Lower lobe of right lung (tissue), 2 donors: ENCODE measurements around the gene PRDM16. TPM values are rescaled to one million over a fixed set of nuclear protein-coding genes. Genes with fewer than 3 reads are reported as not detected.
A peak's percentile ranks its signal among the peaks of the same experiment; 100 is the strongest.

Experiments
- ATAC-seq, 2 donors: fragments of 200-7000 bp; cut with Tn5 transposase; one replicate each; pipeline ENCODE4 v1.9.1; 2020 to 2022; ENCODE audit warnings: mild to moderate bottlenecking in 2 of 2, moderate library complexity in 2 of 2
- DNase-seq: peaks from one replicate; pipeline ENCODE4 v3.0.0-alpha.2; 2020
- H3K27ac ChIP-seq: fragments of 200-600 bp; one replicate; pipeline ENCODE4 v1.8.0; 2022
- H3K27me3 ChIP-seq: fragments of 200-600 bp; one replicate; pipeline ENCODE4 v1.8.0; 2022; ENCODE audit warnings: low read depth
- H3K36me3 ChIP-seq: fragments of 200-600 bp; one replicate; pipeline ENCODE4 v1.8.0; 2022; ENCODE audit warnings: mild to moderate bottlenecking
- H3K4me1 ChIP-seq: fragments of 200-600 bp; one replicate; pipeline ENCODE4 v1.8.0; 2022
- H3K4me3 ChIP-seq: fragments of 200-600 bp; one replicate; pipeline ENCODE4 v1.8.0; 2022; ENCODE audit warnings: mild to moderate bottlenecking
- H3K9me3 ChIP-seq: fragments of 200-600 bp; one replicate; pipeline ENCODE4 v1.8.0; 2022
- intact Hi-C: fragments of 100-400 bp; cut with DNase I; formaldehyde crosslinking; loops from one replicate; pipeline ENCODE4 v1.11.0; 2022
- total RNA-seq: library from RNA; stranded (reverse); fragmentation: NEBNext Ultra II Directional; extraction: Animal tissue kit (Norgen Biotek cat#: 25700); gene quantifications from one replicate; pipeline ENCODE4 v1.2.1, GENCODE V29; 2021
- TF ChIP-seq, protein P1 (sequence below): fragments of 200-600 bp; IDR thresholded peaks from one replicate; pipeline ENCODE4 v1.8.0; 2022; ENCODE audit warnings: antibody characterized with exemption, mild to moderate bottlenecking
- donor health status: DM: no; HTN: yes; CAD: no; lungs with severe emphysema.

The PRDM16 gene
- total RNA-seq, 1 donor from 2014 or later = 19.2 TPM

DNA sequence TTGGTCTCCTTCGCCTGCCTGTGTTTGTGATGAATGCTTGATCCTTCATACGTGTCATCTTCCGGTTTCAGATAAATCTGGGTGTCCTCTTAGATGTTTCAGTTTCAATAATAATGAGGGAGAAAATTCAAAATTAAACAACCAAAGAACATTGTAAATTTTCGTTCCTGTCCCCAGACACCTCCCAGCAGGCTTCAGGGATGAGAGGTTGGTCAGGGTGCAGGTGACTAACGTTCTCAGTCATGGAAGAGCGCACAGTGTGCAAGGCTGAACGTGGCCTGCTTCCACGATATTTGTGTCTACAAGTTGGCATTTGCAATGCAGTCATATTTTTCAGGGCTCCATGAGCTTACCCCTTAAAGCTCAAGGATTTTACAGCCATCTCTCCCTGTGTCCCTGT lies 238.4 kb downstream of the PRDM16 start:
- no peak for ATAC-seq
- Histone ChIP-seq H3K9me3 (no peaks in the 10 kb centered on the region), H3K27ac (no peak overlapping the region), H3K4me1 (peaks cover under 1% of the 10 kb centered on the region), H3K4me3 (no peak overlapping the region), H3K36me3 (no peaks in the 10 kb centered on the region), H3K27me3 (no peaks in the 10 kb centered on the region)
- DNase-seq = no peak
- intact Hi-C loops = no loop called here
- TF ChIP-seq, protein P1, sequence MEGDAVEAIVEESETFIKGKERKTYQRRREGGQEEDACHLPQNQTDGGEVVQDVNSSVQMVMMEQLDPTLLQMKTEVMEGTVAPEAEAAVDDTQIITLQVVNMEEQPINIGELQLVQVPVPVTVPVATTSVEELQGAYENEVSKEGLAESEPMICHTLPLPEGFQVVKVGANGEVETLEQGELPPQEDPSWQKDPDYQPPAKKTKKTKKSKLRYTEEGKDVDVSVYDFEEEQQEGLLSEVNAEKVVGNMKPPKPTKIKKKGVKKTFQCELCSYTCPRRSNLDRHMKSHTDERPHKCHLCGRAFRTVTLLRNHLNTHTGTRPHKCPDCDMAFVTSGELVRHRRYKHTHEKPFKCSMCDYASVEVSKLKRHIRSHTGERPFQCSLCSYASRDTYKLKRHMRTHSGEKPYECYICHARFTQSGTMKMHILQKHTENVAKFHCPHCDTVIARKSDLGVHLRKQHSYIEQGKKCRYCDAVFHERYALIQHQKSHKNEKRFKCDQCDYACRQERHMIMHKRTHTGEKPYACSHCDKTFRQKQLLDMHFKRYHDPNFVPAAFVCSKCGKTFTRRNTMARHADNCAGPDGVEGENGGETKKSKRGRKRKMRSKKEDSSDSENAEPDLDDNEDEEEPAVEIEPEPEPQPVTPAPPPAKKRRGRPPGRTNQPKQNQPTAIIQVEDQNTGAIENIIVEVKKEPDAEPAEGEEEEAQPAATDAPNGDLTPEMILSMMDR = no peak

DNA sequence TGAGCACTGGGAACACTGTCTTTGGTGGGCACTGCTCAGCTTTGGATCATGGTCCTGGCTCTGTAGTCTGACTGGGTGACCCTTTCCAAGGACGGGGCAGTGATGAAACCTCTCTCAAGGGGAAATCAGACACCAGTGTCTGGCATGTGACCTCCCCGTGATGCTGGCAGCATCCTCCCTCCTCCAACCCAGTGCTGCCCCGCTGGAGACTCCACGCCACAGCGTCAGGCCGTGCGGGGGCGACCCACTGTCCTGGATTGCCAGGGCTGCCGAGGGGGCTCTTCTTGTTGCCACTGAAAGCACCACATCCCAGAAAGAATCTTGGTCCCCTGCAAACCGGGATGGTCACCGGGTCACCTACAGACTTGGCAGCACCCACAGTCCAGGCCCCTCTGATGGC lies 239.1 kb downstream of the PRDM16 start:
- Histone ChIP-seq H3K4me1 (peaks cover 7% of the 10 kb centered on the region), H3K27ac (no peak overlapping the region), H3K27me3 (peaks cover under 1% of the 10 kb centered on the region), H3K9me3 (no peaks in the 10 kb centered on the region), H3K4me3 (no peak overlapping the region), H3K36me3 (no peaks in the 10 kb centered on the region)
- intact Hi-C loops = no loop called here
- no peak for ATAC-seq
- TF ChIP-seq, protein P1 = no peak
- DNase-seq = no peak

DNA sequence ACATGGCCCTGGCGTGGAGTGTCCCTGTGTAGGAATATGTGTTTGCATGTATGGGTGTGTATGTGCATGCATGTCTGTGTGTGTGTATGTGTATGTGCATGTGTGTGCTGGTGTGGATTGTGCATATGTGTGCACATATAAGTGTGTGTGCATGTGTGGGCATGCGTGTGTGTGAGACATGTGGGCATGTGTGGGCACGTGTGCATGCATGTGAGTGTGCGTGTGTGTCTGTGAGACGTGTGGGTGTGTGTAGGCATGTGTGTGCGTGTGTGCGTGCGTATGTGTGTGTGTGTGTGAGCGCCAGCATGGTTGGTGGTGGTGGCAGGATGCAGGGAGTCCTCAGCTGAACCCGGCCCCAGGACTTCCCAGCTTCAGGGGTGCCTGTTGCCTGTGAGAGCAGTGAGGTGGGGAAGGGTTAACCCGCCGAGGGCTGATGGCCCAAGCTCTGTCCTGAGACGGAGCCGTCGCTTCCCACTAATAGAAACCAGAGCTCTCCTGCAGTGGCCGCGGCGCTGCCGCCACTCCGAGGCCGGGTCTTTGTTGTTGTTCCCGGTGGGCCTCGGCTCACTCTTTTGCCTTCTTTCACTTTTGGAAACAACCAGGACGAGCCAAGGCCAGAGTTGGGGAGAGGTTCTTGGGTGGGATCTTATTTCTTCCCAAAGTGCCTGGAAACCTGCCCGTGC lies 241.9 kb downstream of the PRDM16 start:
- no peak overlapping the region for H3K4me3 ChIP-seq
- peaks cover 13% of the 10 kb centered on the region for H3K27me3 ChIP-seq
- H3K4me1 ChIP-seq = peaks cover 33% of the 10 kb centered on the region
- ATAC-seq = no peak
- no peaks in the 10 kb centered on the region for H3K36me3 ChIP-seq
- intact Hi-C loops = no loop called here
- no peaks in the 10 kb centered on the region for H3K9me3 ChIP-seq
- TF ChIP-seq, protein P1 = no peak
- DNase-seq = no peak
- no peak overlapping the region for H3K27ac ChIP-seq

DNA sequence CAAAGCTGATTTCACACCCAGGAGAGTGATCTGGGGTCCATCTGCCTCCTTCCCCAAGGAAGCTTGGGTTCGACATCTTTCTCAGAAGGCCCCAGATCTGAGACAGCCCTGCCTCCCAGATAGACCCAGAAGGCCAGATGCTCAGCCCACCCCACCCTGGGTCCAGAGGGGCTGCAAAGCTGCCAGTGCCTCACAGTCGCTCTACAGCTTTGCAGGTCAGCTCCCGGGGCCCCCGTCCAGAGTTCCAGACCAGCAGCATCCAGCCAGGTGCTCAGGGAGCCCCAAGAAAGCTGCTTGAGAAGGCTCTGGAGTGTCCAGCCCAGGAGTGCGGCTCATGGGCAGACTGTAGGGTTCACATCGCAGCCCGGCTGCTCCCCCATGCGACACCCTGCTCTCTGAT lies 242.7 kb downstream of the PRDM16 start:
- intact Hi-C loops = no loop called here
- DNase-seq (no peak), ATAC-seq (no peak)
- peaks cover 13% of the 10 kb centered on the region for H3K27me3 ChIP-seq
- no peaks in the 10 kb centered on the region for H3K36me3 ChIP-seq
- no peak overlapping the region for H3K4me3 ChIP-seq
- TF ChIP-seq, protein P1 = no peak
- peaks cover 33% of the 10 kb centered on the region for H3K4me1 ChIP-seq
- H3K27ac ChIP-seq = no peak overlapping the region
- H3K9me3 ChIP-seq = no peaks in the 10 kb centered on the region

DNA sequence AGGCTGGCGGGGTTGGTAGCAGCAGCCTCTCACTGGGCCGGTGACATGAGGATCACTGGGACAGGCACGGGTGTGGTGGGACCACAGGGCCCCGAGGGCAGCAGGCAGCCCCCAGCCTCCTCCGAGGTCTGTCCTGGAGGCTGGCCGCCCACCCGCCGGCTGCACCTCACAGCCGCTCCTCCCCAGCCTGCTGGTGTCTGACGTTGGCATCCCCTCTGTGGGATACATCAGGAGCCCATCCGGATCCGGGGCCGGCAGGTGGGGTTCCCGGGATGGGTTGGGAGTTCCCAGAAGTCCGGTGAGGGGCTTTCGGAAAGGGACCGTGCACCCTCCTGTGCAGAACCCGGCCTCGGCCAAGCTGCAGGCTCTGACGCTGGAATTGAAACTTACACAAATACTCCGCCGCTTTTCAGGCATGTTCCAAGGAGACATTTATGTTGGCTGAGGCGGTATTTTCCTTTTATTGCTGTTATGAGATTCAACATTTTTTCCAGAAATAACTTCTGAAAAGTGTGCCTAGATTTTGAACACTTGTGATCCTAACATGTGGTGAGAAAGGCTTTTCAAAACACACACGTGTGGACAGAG lies 243.4 kb downstream of the PRDM16 start:
- TF ChIP-seq, protein P1 = no peak
- Histone ChIP-seq H3K27ac (peak overlapping the region; percentile 90), H3K4me1 (peaks cover 33% of the 10 kb centered on the region), H3K36me3 (no peaks in the 10 kb centered on the region), H3K9me3 (no peaks in the 10 kb centered on the region), H3K27me3 (peaks cover 13% of the 10 kb centered on the region), H3K4me3 (no peak overlapping the region)
- intact Hi-C loops = no loop called here
- DNase-seq = no peak
- no peak for ATAC-seq
